ENCODE measurements around the gene BOK.

- no peak for TF ChIP-seq POLR2AphosphoS5 (IDR thresholded peaks at IDR 0.05)
- TF ChIP-seq EP300 (conservative IDR thresholded peaks at IDR 0.05; ENCODE audit: poor library complexity, severe bottlenecking): no peak
- no peak for TF ChIP-seq CTCF (IDR thresholded peaks at IDR 0.05; ENCODE audit: poor library complexity, severe bottlenecking)
- TF ChIP-seq RAD21 (conservative IDR thresholded peaks at IDR 0.05): no peak
Observed at GRCh38 chr2:241582806-241583205, 24.3 kb downstream of the BOK start.

All from neural cell (in vitro differentiated cells).